Activated CD4-positive, alpha-beta T cell treated with anti-CD3 and anti-CD28 coated beads for 4 hours (primary cell): ENCODE results near the gene SPRR1A.
"Not testable (repeated sequence)": the region's sequence is repeated elsewhere in the genome, so short reads cannot be mapped to it uniquely, and the experiment has no call there.

Source experiments
- DNase-seq, 2 donors: peaks; one replicate each; pipeline ENCODE4 v3.0.0-alpha.2; 2020

SPRR1A gene

GRCh38 chr1:152976688-152977087 lies 7.2 kb upstream of the SPRR1A start:
- no peak for DNase-seq

- DNase-seq: no peak
Observed at GRCh38 chr1:152977614-152978013, 6.3 kb upstream of the SPRR1A start.

- no peak for DNase-seq
Observed at GRCh38 chr1:152980676-152981075, 3.2 kb upstream of the SPRR1A start.

- no peak for DNase-seq
Observed at GRCh38 chr1:152981146-152981871, 2.6 kb upstream of the SPRR1A start.

GRCh38 chr1:152982076-152982475 lies 1.8 kb upstream of the SPRR1A start:
- DNase-seq: no peak

- DNase-seq: no peak
Observed at GRCh38 chr1:152983234-152983633, 647 bp upstream of the SPRR1A start.

- no peak for DNase-seq
Observed at GRCh38 chr1:152986578-152986977, 2.7 kb downstream of the SPRR1A start.

- DNase-seq: no peak
Observed at GRCh38 chr1:152993186-152993585, 9.3 kb downstream of the SPRR1A start.

- no peak for DNase-seq
Observed at GRCh38 chr1:152995842-152996241, 12.0 kb downstream of the SPRR1A start.

- DNase-seq: no peak
Observed at GRCh38 chr1:152996633-152997400, 12.9 kb downstream of the SPRR1A start.

- no peak for DNase-seq
Observed at GRCh38 chr1:152997901-152998300, 14.0 kb downstream of the SPRR1A start.

- no peak for DNase-seq
Observed at GRCh38 chr1:152998476-152998875, 14.6 kb downstream of the SPRR1A start.

- no peak for DNase-seq
Observed at GRCh38 chr1:152999818-153000217, 15.9 kb downstream of the SPRR1A start.

GRCh38 chr1:153000294-153000693 lies 16.4 kb downstream of the SPRR1A start:
- DNase-seq: no peak

- no peak for DNase-seq
Observed at GRCh38 chr1:153001382-153001781, 17.5 kb downstream of the SPRR1A start, which contains the start of gene SPRR3. Gene SPRR3 (plus strand): TSS chr1:153001749. CDS start chr1:153003021, 1,272 bp downstream.

GRCh38 chr1:153011235-153011758 lies 27.4 kb downstream of the SPRR1A start:
- not testable (repeated sequence) for DNase-seq

GRCh38 chr1:153021829-153022228 lies 37.9 kb downstream of the SPRR1A start:
- not testable (repeated sequence) for DNase-seq

- DNase-seq: not testable (repeated sequence)
Observed at GRCh38 chr1:153022340-153022739, 38.5 kb downstream of the SPRR1A start.

GRCh38 chr1:153023109-153023508 lies 39.2 kb downstream of the SPRR1A start:
- DNase-seq: no peak

GRCh38 chr1:153024413-153024812 lies 40.5 kb downstream of the SPRR1A start:
- no peak for DNase-seq

- no peak for DNase-seq
Observed at GRCh38 chr1:153025797-153026196, 41.9 kb downstream of the SPRR1A start.

GRCh38 chr1:153028766-153029165 lies 44.9 kb downstream of the SPRR1A start:
- DNase-seq: no peak

GRCh38 chr1:153030895-153031294 lies 47.0 kb downstream of the SPRR1A start, which contains the start of gene SPRR1B:
Gene SPRR1B (plus strand): TSS chr1:153031203. CDS start chr1:153032346, 1,143 bp downstream.
- DNase-seq: no peak

- DNase-seq: no peak
Observed at GRCh38 chr1:153032073-153032472, 48.2 kb downstream of the SPRR1A start.
